Lung (tissue), 12 donors: Measurements from ENCODE around the gene GAPDHS. TPM values are rescaled to one million over a fixed set of nuclear protein-coding genes. Genes with fewer than 3 reads are reported as not detected.

ENCODE experiments used
- ATAC-seq: fragments of 200-7000 bp; cut with Tn5 transposase; one replicate; pipeline ENCODE4 v1.9.1; 2020; ENCODE audit warnings: moderate number of reproducible peaks; ENCODE audit not compliant: insufficient read depth, low FRiP score
- DNase-seq, 3 donors: peaks; one replicate each; pipeline ENCODE4 v3.0.0-alpha.2; 2013 to 2017
- H3K27ac ChIP-seq, 2 donors: one replicate each; pipeline ENCODE4 v1.5.1; 2013; ENCODE audit warnings: mild to moderate bottlenecking in 2 of 2, moderate library complexity in 2 of 2, control low read depth in 1 of 2, inconsistent platforms in 1 of 2, low read depth in 1 of 2, low read length in 1 of 2
- H3K27me3 ChIP-seq, 3 donors: one replicate each; pipeline ENCODE4 v1.5.1; 2013; ENCODE audit warnings: low read length in 2 of 3; ENCODE audit not compliant: control insufficient read depth in 3 of 3, insufficient read depth in 3 of 3
- H3K36me3 ChIP-seq, 4 donors: one replicate each; pipeline ENCODE4 v1.5.1; 2013; ENCODE audit warnings: low read length in 4 of 4, mild to moderate bottlenecking in 1 of 4, moderate library complexity in 1 of 4; ENCODE audit not compliant: control insufficient read depth in 4 of 4, insufficient read depth in 4 of 4
- H3K4me1 ChIP-seq, 5 donors: one replicate each; pipeline ENCODE4 v1.5.1; 2013; ENCODE audit warnings: low read length in 5 of 5, mild to moderate bottlenecking in 2 of 5, moderate library complexity in 1 of 5; ENCODE audit not compliant: control insufficient read depth in 5 of 5, insufficient read depth in 5 of 5
- H3K4me3 ChIP-seq: one replicate; pipeline ENCODE4 v1.5.1; 2013; ENCODE audit warnings: mild to moderate bottlenecking, control low read depth, moderate library complexity
- H3K9ac ChIP-seq, 2 donors: one replicate each; pipeline ENCODE4 v1.5.1; 2013; ENCODE audit warnings: low read length in 2 of 2, control low read depth in 1 of 2; ENCODE audit not compliant: insufficient read depth in 1 of 2
- H3K9me3 ChIP-seq, 4 donors: one replicate each; pipeline ENCODE4 v1.5.1; 2013; ENCODE audit warnings: low read length in 3 of 4, mild to moderate bottlenecking in 1 of 4, moderate library complexity in 1 of 4; ENCODE audit not compliant: control insufficient read depth in 4 of 4, insufficient read depth in 3 of 4
- WGBS, 2 donors: extraction: QIAGEN DNeasy Blood & Tissue Kit; methylation state at CpG; one replicate each; pipeline ENCODE4 v1.1.7; 2013; 5-methylcytosine and 5-hydroxymethylcytosine counted together
- polyA plus RNA-seq, 2 donors: library from polyadenylated mRNA; stranded (reverse); fragments of 200-250 nt; gene quantifications; one replicate each; pipeline ENCODE4 v1.2.1, GENCODE V29; 2013
- total RNA-seq, 2 donors: library from RNA; depleted of rRNA in 1 of 2; stranded (reverse); fragments of >200 nt in 1 of 2; gene quantifications; one replicate each; pipeline ENCODE4 v1.2.1, GENCODE V29; 2014 to 2021
- TF ChIP-seq, protein P1 (sequence below): IDR thresholded peaks from 2 replicates; pipeline ENCODE4 v1.5.1; 2012; ENCODE audit warnings: mild to moderate bottlenecking; ENCODE audit errors: control extremely low read depth, extremely low read depth
- donor health status: control.
- donor health status: control.
- donor health status: Bipolar disorder and iron deficiency.
- donor health status: healthy.
- donor health status: DM: yes; HTN: yes; CAD: no.

The GAPDHS gene
- total and polyA plus RNA-seq, 4 donors = not detected

DNA sequence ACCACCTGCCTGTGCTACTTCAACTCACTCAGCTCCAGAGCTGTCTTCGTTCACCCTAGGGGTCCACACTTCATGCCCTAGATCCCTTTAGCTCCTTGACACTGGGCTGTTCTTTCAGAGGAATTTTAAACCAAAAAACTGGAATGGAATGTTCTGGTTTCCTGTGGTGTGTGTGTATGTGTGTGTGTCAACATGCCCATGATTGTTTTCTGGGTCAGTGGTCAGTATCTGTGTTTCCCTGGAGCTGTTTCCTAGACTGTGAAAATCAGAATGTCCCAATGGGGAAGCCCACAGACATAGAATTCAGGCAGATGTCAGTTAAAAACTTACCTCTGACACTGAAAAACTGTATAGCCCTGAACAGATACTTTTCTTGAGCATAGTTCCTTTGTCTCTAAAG is 54.1 kb downstream of the GAPDHS start:
- TF ChIP-seq, protein P1, sequence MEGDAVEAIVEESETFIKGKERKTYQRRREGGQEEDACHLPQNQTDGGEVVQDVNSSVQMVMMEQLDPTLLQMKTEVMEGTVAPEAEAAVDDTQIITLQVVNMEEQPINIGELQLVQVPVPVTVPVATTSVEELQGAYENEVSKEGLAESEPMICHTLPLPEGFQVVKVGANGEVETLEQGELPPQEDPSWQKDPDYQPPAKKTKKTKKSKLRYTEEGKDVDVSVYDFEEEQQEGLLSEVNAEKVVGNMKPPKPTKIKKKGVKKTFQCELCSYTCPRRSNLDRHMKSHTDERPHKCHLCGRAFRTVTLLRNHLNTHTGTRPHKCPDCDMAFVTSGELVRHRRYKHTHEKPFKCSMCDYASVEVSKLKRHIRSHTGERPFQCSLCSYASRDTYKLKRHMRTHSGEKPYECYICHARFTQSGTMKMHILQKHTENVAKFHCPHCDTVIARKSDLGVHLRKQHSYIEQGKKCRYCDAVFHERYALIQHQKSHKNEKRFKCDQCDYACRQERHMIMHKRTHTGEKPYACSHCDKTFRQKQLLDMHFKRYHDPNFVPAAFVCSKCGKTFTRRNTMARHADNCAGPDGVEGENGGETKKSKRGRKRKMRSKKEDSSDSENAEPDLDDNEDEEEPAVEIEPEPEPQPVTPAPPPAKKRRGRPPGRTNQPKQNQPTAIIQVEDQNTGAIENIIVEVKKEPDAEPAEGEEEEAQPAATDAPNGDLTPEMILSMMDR = no peak
- H3K36me3 ChIP-seq = no peaks in the 10 kb centered on the region
- 42 to 48% methylated on average over 1 of the region's 1 CpG for WGBS, 2 donors

DNA sequence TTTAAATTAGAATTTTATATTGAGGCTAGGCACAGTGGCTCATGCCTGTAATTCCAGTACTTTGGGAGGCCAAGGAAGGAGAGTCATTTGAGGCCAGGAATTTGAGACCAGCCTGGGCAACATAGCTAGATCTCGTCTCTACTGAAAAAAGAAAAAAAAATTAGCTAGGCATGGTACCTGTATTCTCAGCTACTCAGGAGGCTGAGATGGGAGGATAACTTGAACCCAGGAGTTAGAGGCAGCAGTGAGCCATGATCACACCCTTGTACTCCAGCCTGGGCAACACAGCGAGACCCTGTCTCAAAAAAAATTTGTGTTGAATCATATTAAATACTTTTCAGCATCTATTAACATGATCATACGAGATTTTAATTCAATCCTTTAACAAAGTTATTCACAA is 57.6 kb downstream of the GAPDHS start:
- WGBS, 2 donors = 85 to 89% methylated on average over 3 of the region's 3 CpGs
- H3K9ac ChIP-seq = no peak overlapping the region
- H3K9me3 ChIP-seq = no peaks in the 10 kb centered on the region
- ATAC-seq = no peak
- H3K4me1 ChIP-seq = no peaks in the 10 kb centered on the region
- H3K4me3 ChIP-seq = no peak overlapping the region
- no peak overlapping the region for H3K27ac ChIP-seq
- H3K27me3 ChIP-seq = no peaks in the 10 kb centered on the region
- H3K36me3 ChIP-seq = no peaks in the 10 kb centered on the region
- no peak for DNase-seq
- TF ChIP-seq, protein P1 = no peak

More for the DNA sequence above, 54.1 kb downstream of the GAPDHS start:
- no peaks in the 10 kb centered on the region for H3K4me1 ChIP-seq
- DNase-seq = no peak
- no peaks in the 10 kb centered on the region for H3K9me3 ChIP-seq
- no peak overlapping the region for H3K27ac ChIP-seq
- no peak overlapping the region for H3K9ac ChIP-seq
- no peak overlapping the region for H3K4me3 ChIP-seq
- no peak for ATAC-seq
- H3K27me3 ChIP-seq = peaks cover 0 to 4% (median 3%) of the 10 kb centered on the region in 3 donors

DNA sequence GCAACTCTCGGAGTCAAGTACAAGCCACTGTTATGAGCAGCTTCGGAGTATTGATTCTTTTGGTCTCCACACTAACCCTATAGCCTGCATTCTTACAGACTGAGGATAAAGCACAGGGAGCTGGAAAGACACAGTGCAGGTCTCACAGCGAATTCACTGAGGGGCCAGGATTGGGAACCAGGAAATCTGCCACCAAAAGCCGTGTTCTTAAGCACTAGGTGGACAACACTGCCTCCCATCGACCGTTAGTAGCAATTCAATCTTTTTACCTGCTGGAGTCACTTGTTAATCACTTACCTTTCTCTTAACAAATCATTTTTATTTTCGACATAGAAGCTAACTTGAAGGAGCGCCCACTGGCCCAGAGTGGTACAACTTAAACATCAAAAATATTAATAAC is 59.0 kb downstream of the GAPDHS start:
- ATAC-seq (no peak), DNase-seq (peak; percentile 28 to 63 (median 45))
- TF ChIP-seq, protein P1 = peak; percentile 9
- no peak overlapping the region for H3K4me3 ChIP-seq
- H3K27me3 ChIP-seq = peaks cover 0 to 3% (median 0%) of the 10 kb centered on the region in 3 donors
- H3K9ac ChIP-seq = no peak overlapping the region
- WGBS, 2 donors = 22 to 28% methylated on average over 8 of the region's 8 CpGs
- no peak overlapping the region for H3K27ac ChIP-seq
- H3K9me3 ChIP-seq = no peaks in the 10 kb centered on the region
- H3K36me3 ChIP-seq = no peaks in the 10 kb centered on the region
- no peaks in the 10 kb centered on the region for H3K4me1 ChIP-seq

Other genes starting within 250 kb of the GAPDHS start
- gene MAG, start 241.3 kb upstream of the GAPDHS start, total RNA-seq = 1 to 10 TPM; 1.5 to 8.8 TPM
- 1 to 10 TPM in 1 of 2 donors, under 1 TPM in 1; 0.08 to 2.3 TPM for gene MAG, start 241.3 kb upstream of the GAPDHS start, polyA plus RNA-seq
- 10 to 100 TPM; 13.5 to 53.8 TPM for gene CD22, start 204.3 kb upstream of the GAPDHS start, total RNA-seq
- gene CD22, start 204.3 kb upstream of the GAPDHS start, polyA plus RNA-seq = 10 to 100 TPM in 1 of 2 donors, 1 to 10 TPM in 1; 4.7 to 48.0 TPM
- gene FFAR1, start 185.6 kb upstream of the GAPDHS start, total RNA-seq = under 1 TPM; 0.37 to 0.49 TPM
- gene FFAR1, start 185.6 kb upstream of the GAPDHS start, polyA plus RNA-seq = 1 to 10 TPM in 1 of 2 donors, under 1 TPM in 1; 0.06 to 1.1 TPM
- gene FFAR3, start 175.0 kb upstream of the GAPDHS start, total RNA-seq = under 1 TPM; 0.26 to 0.55 TPM
- gene FFAR3, start 175.0 kb upstream of the GAPDHS start, polyA plus RNA-seq = 10 to 100 TPM in 1 of 2 donors, under 1 TPM in 1; 0.06 to 20.9 TPM
- under 1 TPM in 1 of 2 donors, not detected in 1; 0.21 TPM for gene GPR42, start 162.4 kb upstream of the GAPDHS start, total RNA-seq
- 1 to 10 TPM in 1 of 2 donors, not detected in 1; 1.5 TPM for gene GPR42, start 162.4 kb upstream of the GAPDHS start, polyA plus RNA-seq
- gene FFAR2, start 85.2 kb upstream of the GAPDHS start, total RNA-seq = 1 to 10 TPM; 2.6 to 6.2 TPM
- 100 to 1,000 TPM in 1 of 2 donors, 1 to 10 TPM in 1; 1.2 to 113 TPM for gene FFAR2, start 85.2 kb upstream of the GAPDHS start, polyA plus RNA-seq
- gene KRTDAP, start 43.0 kb upstream of the GAPDHS start, total RNA-seq = not detected
- gene KRTDAP, start 43.0 kb upstream of the GAPDHS start, polyA plus RNA-seq = under 1 TPM; 0.16 to 0.49 TPM
- gene DMKN, start 19.8 kb upstream of the GAPDHS start, total RNA-seq = 100 to 1,000 TPM in 1 of 2 donors, 10 to 100 TPM in 1; 84.6 to 127 TPM
- 100 to 1,000 TPM in 1 of 2 donors, 10 to 100 TPM in 1; 79.0 to 278 TPM for gene DMKN, start 19.8 kb upstream of the GAPDHS start, polyA plus RNA-seq
- under 1 TPM in 1 of 2 donors, not detected in 1; 0.09 TPM for gene SBSN, start 5.1 kb upstream of the GAPDHS start, total RNA-seq
- gene SBSN, start 5.1 kb upstream of the GAPDHS start, polyA plus RNA-seq = under 1 TPM; 0.08 to 0.39 TPM
- 10 to 100 TPM; 39.0 to 98.8 TPM for gene TMEM147, start 12.2 kb downstream of the GAPDHS start, total RNA-seq
- gene TMEM147, start 12.2 kb downstream of the GAPDHS start, polyA plus RNA-seq = 100 to 1,000 TPM; 150 to 167 TPM
- gene ATP4A, start 30.2 kb downstream of the GAPDHS start, total RNA-seq = not detected
- under 1 TPM in 1 of 2 donors, not detected in 1; 0.01 TPM for gene ATP4A, start 30.2 kb downstream of the GAPDHS start, polyA plus RNA-seq
- not detected for gene PMIS2, start 52.7 kb downstream of the GAPDHS start, total RNA-seq
- not detected for gene PMIS2, start 52.7 kb downstream of the GAPDHS start, polyA plus RNA-seq
- 10 to 100 TPM; 13.9 to 15.8 TPM for gene HAUS5, start 79.3 kb downstream of the GAPDHS start, total RNA-seq
- gene HAUS5, start 79.3 kb downstream of the GAPDHS start, polyA plus RNA-seq = 10 to 100 TPM in 1 of 2 donors, 1 to 10 TPM in 1; 6.0 to 16.5 TPM
- gene RBM42, start 95.6 kb downstream of the GAPDHS start, total RNA-seq = 10 to 100 TPM; 28.4 to 77.4 TPM
- 10 to 100 TPM; 68.6 to 84.0 TPM for gene RBM42, start 95.6 kb downstream of the GAPDHS start, polyA plus RNA-seq
- gene ETV2, start 108.3 kb downstream of the GAPDHS start, total RNA-seq = 1 to 10 TPM in 1 of 2 donors, under 1 TPM in 1; 0.31 to 1.0 TPM
- gene ETV2, start 108.3 kb downstream of the GAPDHS start, polyA plus RNA-seq = 1 to 10 TPM; 1.2 to 2.5 TPM
- gene COX6B1, start 114.9 kb downstream of the GAPDHS start, total RNA-seq = 100 to 1,000 TPM; 202 to 338 TPM
- 1,000 to 10,000 TPM in 1 of 2 donors, 100 to 1,000 TPM in 1; 679 to 1,407 TPM for gene COX6B1, start 114.9 kb downstream of the GAPDHS start, polyA plus RNA-seq
- not detected for gene UPK1A, start 133.1 kb downstream of the GAPDHS start, total RNA-seq
- under 1 TPM in 1 of 2 donors, not detected in 1; 0.03 TPM for gene UPK1A, start 133.1 kb downstream of the GAPDHS start, polyA plus RNA-seq
- gene ZBTB32, start 171.1 kb downstream of the GAPDHS start, total RNA-seq = under 1 TPM; 0.28 to 0.63 TPM
- under 1 TPM; 0.22 to 0.50 TPM for gene ZBTB32, start 171.1 kb downstream of the GAPDHS start, polyA plus RNA-seq
- 10 to 100 TPM; 24.9 to 41.0 TPM for gene KMT2B, start 184.5 kb downstream of the GAPDHS start, total RNA-seq
- gene KMT2B, start 184.5 kb downstream of the GAPDHS start, polyA plus RNA-seq = 10 to 100 TPM; 21.7 to 30.0 TPM
- gene IGFLR1, start 209.0 kb downstream of the GAPDHS start, total RNA-seq = 10 to 100 TPM in 1 of 2 donors, 1 to 10 TPM in 1; 3.8 to 32.3 TPM
- 10 to 100 TPM; 19.6 to 72.5 TPM for gene IGFLR1, start 209.0 kb downstream of the GAPDHS start, polyA plus RNA-seq
- gene U2AF1L4, start 212.0 kb downstream of the GAPDHS start, total RNA-seq = 10 to 100 TPM; 14.0 to 21.6 TPM
- 10 to 100 TPM; 13.0 to 25.5 TPM for gene U2AF1L4, start 212.0 kb downstream of the GAPDHS start, polyA plus RNA-seq
- 100 to 1,000 TPM in 1 of 2 donors, 10 to 100 TPM in 1; 36.8 to 129 TPM for gene PSENEN, start 212.2 kb downstream of the GAPDHS start, total RNA-seq
- gene PSENEN, start 212.2 kb downstream of the GAPDHS start, polyA plus RNA-seq = 100 to 1,000 TPM in 1 of 2 donors, 10 to 100 TPM in 1; 84.2 to 196 TPM
- 10 to 100 TPM in 1 of 2 donors, 1 to 10 TPM in 1; 4.4 to 11.4 TPM for gene LIN37, start 215.1 kb downstream of the GAPDHS start, total RNA-seq
- 10 to 100 TPM; 16.2 TPM for gene LIN37, start 215.1 kb downstream of the GAPDHS start, polyA plus RNA-seq
- gene HSPB6, start 223.6 kb downstream of the GAPDHS start, total RNA-seq = 10 to 100 TPM; 13.2 to 44.8 TPM
- 10 to 100 TPM; 22.5 to 26.4 TPM for gene HSPB6, start 223.6 kb downstream of the GAPDHS start, polyA plus RNA-seq
- gene PROSER3, start 224.7 kb downstream of the GAPDHS start, total RNA-seq = 10 to 100 TPM; 10.5 to 32.2 TPM
- gene PROSER3, start 224.7 kb downstream of the GAPDHS start, polyA plus RNA-seq = 10 to 100 TPM; 10.0 to 13.6 TPM
- gene ARHGAP33, start 242.1 kb downstream of the GAPDHS start, total RNA-seq = 10 to 100 TPM; 16.2 to 16.6 TPM
- 1 to 10 TPM; 3.1 to 8.2 TPM for gene ARHGAP33, start 242.1 kb downstream of the GAPDHS start, polyA plus RNA-seq